GM23338 (cell line): ENCODE results near the gene BIRC3. TPM values are rescaled to one million over a fixed set of nuclear protein-coding genes. Genes with fewer than 3 reads are reported as not detected.

Source experiments
- ATAC-seq: fragments of 200-7000 bp; cut with Tn5 transposase; 3 replicates; pipeline ENCODE4 v1.9.1; 2020
- DNase-seq: peaks from one replicate; pipeline ENCODE4 v3.0.0-alpha.2; 2015; ENCODE audit warnings: low spot score
- H2AFZ ChIP-seq: fragments of 200-600 bp; sonication (generic); 2 replicates; pipeline ENCODE4 v1.8.0; 2016; ENCODE audit warnings: antibody characterized with exemption, mild to moderate bottlenecking, moderate library complexity
- H3F3A ChIP-seq: fragments of 200-600 bp; sonication (generic); replicated peaks from 2 replicates; pipeline ENCODE4 v1.8.0; 2017; ENCODE audit warnings: antibody characterized with exemption, mixed run types, low read depth
- H3K27ac ChIP-seq: fragments of 200-600 bp; sonication (generic); 2 replicates; pipeline ENCODE4 v1.6.1; 2016; ENCODE audit warnings: low read depth
- H3K27me3 ChIP-seq: fragments of 200-600 bp; sonication (generic); 2 replicates; pipeline ENCODE4 v1.8.0; 2016; ENCODE audit warnings: mild to moderate bottlenecking, mixed run types, moderate library complexity; ENCODE audit not compliant: insufficient read depth
- H3K36me3 ChIP-seq: fragments of 200-600 bp; sonication (generic); 2 replicates; pipeline ENCODE4 v1.8.0; 2016; ENCODE audit warnings: mild to moderate bottlenecking; ENCODE audit not compliant: insufficient read depth
- H3K4me1 ChIP-seq: fragments of 200-600 bp; sonication (generic); 2 replicates; pipeline ENCODE4 v1.8.0; 2016; ENCODE audit warnings: mild to moderate bottlenecking, moderate library complexity; ENCODE audit not compliant: insufficient read depth
- H3K4me2 ChIP-seq: fragments of 200-600 bp; sonication (generic); 2 replicates; pipeline ENCODE4 v1.7.1; 2017; ENCODE audit warnings: mixed run types
- H3K4me3 ChIP-seq: fragments of 200-600 bp; sonication (generic); 2 replicates; pipeline ENCODE4 v1.6.1; 2016; ENCODE audit warnings: mixed run types
- H3K79me2 ChIP-seq: fragments of 200-600 bp; sonication (generic); replicated peaks from 2 replicates; pipeline ENCODE4 v1.8.0; 2017; ENCODE audit warnings: mild to moderate bottlenecking; ENCODE audit not compliant: insufficient read depth
- H3K9me2 ChIP-seq: fragments of 200-600 bp; sonication (generic); 2 replicates; pipeline ENCODE4 v1.8.0; 2017; ENCODE audit not compliant: insufficient read depth
- H4K20me1 ChIP-seq: fragments of 200-600 bp; sonication (generic); replicated peaks from 2 replicates; pipeline ENCODE4 v1.8.0; 2017; ENCODE audit warnings: mild to moderate bottlenecking; ENCODE audit not compliant: insufficient read depth
- H3K27ac Mint-ChIP-seq: 2 replicates; pipeline ENCODE4 v1.8.0; 2020; ENCODE audit warnings: inconsistent platforms, mild to moderate bottlenecking, moderate library complexity, mixed read lengths
- H3K27me3 Mint-ChIP-seq: 3 replicates; pipeline ENCODE4 v1.8.0; 2022; ENCODE audit warnings: low read depth, mild to moderate bottlenecking, moderate library complexity, mixed read lengths, inconsistent platforms; ENCODE audit not compliant: insufficient read depth, poor library complexity
- H3K36me3 Mint-ChIP-seq: 3 replicates; pipeline ENCODE4 v1.8.0; 2021; ENCODE audit warnings: low read depth, mild to moderate bottlenecking, inconsistent platforms, moderate library complexity, mixed read lengths
- H3K4me1 Mint-ChIP-seq: 3 replicates; pipeline ENCODE4 v1.8.0; 2020; ENCODE audit warnings: mild to moderate bottlenecking, inconsistent platforms, mixed read lengths
- H3K4me3 Mint-ChIP-seq: 3 replicates; pipeline ENCODE4 v1.8.0; 2021; ENCODE audit warnings: moderate library complexity, mild to moderate bottlenecking, inconsistent platforms, mixed read lengths
- H3K9me3 Mint-ChIP-seq: 3 replicates; pipeline ENCODE4 v1.8.0; 2020; ENCODE audit warnings: moderate library complexity, mild to moderate bottlenecking, inconsistent platforms, mixed read lengths
- CTCF ChIP-seq, 2 experiments: fragments of 200-600 bp in 1 of 2; sonication (generic) in 1 of 2; conservative IDR thresholded peaks; 2 replicates each; pipeline versions ENCODE4 v1.5.1 to v1.6.1; 2016 to 2017; ENCODE audit warnings: antibody characterized with exemption in 2 of 2, low read depth in 2 of 2, mild to moderate bottlenecking in 2 of 2, moderate library complexity in 1 of 2
- ETS1 ChIP-seq: IDR thresholded peaks from 2 replicates; pipeline ENCODE4 v1.6.1; 2016; ENCODE audit warnings: antibody characterized with exemption
- EZH2 ChIP-seq: fragments of 200-600 bp; sonication (generic); IDR thresholded peaks from one replicate; pipeline ENCODE4 v1.8.0; 2017; ENCODE audit warnings: antibody characterized with exemption, mild to moderate bottlenecking, low read depth; ENCODE audit not compliant: unreplicated experiment
- POLR2AphosphoS5 ChIP-seq: IDR thresholded peaks from 2 replicates; pipeline ENCODE4 v1.6.1; 2016; ENCODE audit warnings: antibody characterized with exemption, low read depth
- ZNF462 ChIP-seq: fragments of 250-450 bp; sonication (Bioruptor Pico); IDR thresholded peaks from 2 replicates; pipeline ENCODE4 v1.5.0; 2020; ENCODE audit warnings: mild to moderate bottlenecking, moderate library complexity
- polyA plus RNA-seq: library from polyadenylated mRNA; unstranded; fragments of >200 nt; fragmentation: Nextera tagmentation; extraction: Ambion mirVana; gene quantifications from 2 replicates; pipeline ENCODE4 v1.2.1, GENCODE V29; 2016
- total RNA-seq: library from RNA; depleted of rRNA; stranded (reverse); fragments of >200 nt; shearing (Covaris generic); gene quantifications from 2 replicates; pipeline ENCODE4 v1.2.3, GENCODE V29; 2014

BIRC3 gene
- total and polyA plus RNA-seq, 2 experiments from 2014 or later: 0.03 TPM; not detected in 1

GRCh38 chr11:102306048-102306597 lies 11.2 kb upstream of the BIRC3 start:
- no peak for DNase-seq
- peaks cover 8% of the 10 kb centered on the region; the same call in 1 of the 2 replicates for H3K9me2 ChIP-seq
- H3K27ac ChIP-seq: no peak overlapping the region
- peaks cover 16% of the 10 kb centered on the region for H3K36me3 Mint-ChIP-seq
- no peak for ATAC-seq
- H3K27ac Mint-ChIP-seq: no peak overlapping the region
- peaks cover 3% of the 10 kb centered on the region for H3K27me3 Mint-ChIP-seq
- TF ChIP-seq EZH2 (no peak), CTCF (conservative IDR thresholded peaks at IDR 0.05; ENCODE audit: low read depth in 2 of 2) (peak; percentile 29 to 34)
- no peak overlapping the region for H3K4me3 Mint-ChIP-seq
- H2AFZ ChIP-seq: peak overlapping the region; percentile 18; the same call in 1 of the 2 replicates
- H3K79me2 ChIP-seq: no peaks in the 10 kb centered on the region
- H3K27me3 ChIP-seq: no peaks in the 10 kb centered on the region
- peaks cover 11% of the 10 kb centered on the region for H3K4me1 ChIP-seq
- H3K4me2 ChIP-seq: no peak overlapping the region
- peaks cover 23% of the 10 kb centered on the region for H3K9me3 Mint-ChIP-seq
- no peak overlapping the region for H3K4me3 ChIP-seq
- H4K20me1 ChIP-seq: no peaks in the 10 kb centered on the region
- no peaks in the 10 kb centered on the region; the same call in none of the 2 replicates for H3K36me3 ChIP-seq
- no peaks in the 10 kb centered on the region for H3F3A ChIP-seq
- peaks cover 12% of the 10 kb centered on the region for H3K4me1 Mint-ChIP-seq

GRCh38 chr11:102306817-102307726 lies 10.2 kb upstream of the BIRC3 start:
- Histone ChIP-seq H3K9me2 (peaks cover 8% of the 10 kb centered on the region; the same call in 1 of the 2 replicates), H3K36me3 (no peaks in the 10 kb centered on the region; the same call in none of the 2 replicates), H3K4me3 (no peak overlapping the region), H3K4me2 (no peak overlapping the region), H3K4me1 (peaks cover 11% of the 10 kb centered on the region), H3F3A (no peaks in the 10 kb centered on the region), H3K27ac (no peak overlapping the region), H2AFZ (peak overlapping the region; percentile 77; the same call in 1 of the 2 replicates), H3K79me2 (no peaks in the 10 kb centered on the region), H3K27me3 (no peaks in the 10 kb centered on the region), H4K20me1 (no peaks in the 10 kb centered on the region)
- ATAC-seq: no peak
- peaks cover 6% of the 10 kb centered on the region for H3K36me3 Mint-ChIP-seq
- H3K4me1 Mint-ChIP-seq: peaks cover 12% of the 10 kb centered on the region
- peaks cover 13% of the 10 kb centered on the region for H3K9me3 Mint-ChIP-seq
- no peak for DNase-seq
- peaks cover 6% of the 10 kb centered on the region for H3K27me3 Mint-ChIP-seq
- 0 out of 2 replicates have a peak overlapping the region, but pooled peaks have one; percentile 12 for H3K27ac Mint-ChIP-seq
- H3K4me3 Mint-ChIP-seq: no peak overlapping the region
- no peak for TF ChIP-seq POLR2AphosphoS5
- TF ChIP-seq ZNF462 (CRISPR knock-in tag): no peak
- no peak for TF ChIP-seq CTCF (conservative IDR thresholded peaks at IDR 0.05; ENCODE audit: low read depth in 2 of 2)
- no peak for TF ChIP-seq ETS1
